ENCODE measurements around the gene PEX6. TPM values are rescaled to one million over a fixed set of nuclear protein-coding genes. Genes with fewer than 3 reads are reported as not detected.

PEX6 gene
- total and polyA plus RNA-seq, 2 donors (not counting 3 experiments of a cell fraction or from before 2014, with no cell fraction given), result 9.9 to 11.2 TPM

GRCh38 chr6:42984001-42984923 lies 5.3 kb upstream of the PEX6 start, which contains the start of gene PPP2R5D:
Gene PPP2R5D (plus strand): TSS chr6:42984570. CDS start chr6:42984678, 108 bp downstream.
- Histone ChIP-seq H3K4me3 (replicated peaks in 1 of 3; ENCODE audit: insufficient read depth in 1 of 3, low read depth in 1 of 3, low read length in 3 of 3) (peak within 1 kb of the TSS; percentile 57 to 90 (median 83)), H3K9me1 (replicated peaks; ENCODE audit: control insufficient read depth, extremely low read depth, insufficient read depth, low read length) (no peaks in the 10 kb centered on the region), H4K20me1 (replicated peaks; ENCODE audit: control insufficient read depth, extremely low read depth, insufficient read depth, low read length) (peaks cover 3% of the 10 kb centered on the region), H3K27me3 (ENCODE audit: control insufficient read depth in 2 of 2, insufficient read depth in 2 of 2, low read length in 2 of 2) (no peaks in the 10 kb centered on the region), H3K79me2 (ENCODE audit: control insufficient read depth, insufficient read depth, low read length) (peaks cover 15% of the 10 kb centered on the region), H3K9ac (replicated peaks; ENCODE audit: extremely low read depth, insufficient read depth, low read length) (peak within 1 kb of the TSS; percentile 71), H2AFZ (ENCODE audit: low read depth, low read length) (peak within 1 kb of the TSS; percentile 79), H3K9me3 (replicated peaks; ENCODE audit: control insufficient read depth, insufficient read depth, low read length) (no peaks in the 10 kb centered on the region), H3K27ac (ENCODE audit: insufficient read depth, low read depth, low read length) (no peak within 1 kb of the TSS), H3K4me2 (ENCODE audit: insufficient read depth, low read length) (peak within 1 kb of the TSS; percentile 70), H3K36me3 (ENCODE audit: control insufficient read depth in 2 of 2, extremely low read depth in 1 of 2, insufficient read depth in 2 of 2, low read length in 2 of 2) (no peaks in the 10 kb centered on the region), H3K4me1 (ENCODE audit: control insufficient read depth, extremely low read depth, insufficient read depth, low read length) (peaks cover 35% of the 10 kb centered on the region)
- ChIA-PET POLR2A (interaction anchor here (0.5 to 1.3 kb wide), 7 partner anchors 12 to 202 kb away, joined by 3 to 8 read pairs (median 3); partner anchors contain the start of genes KLC4, KLHDC3, MEA1 and MRPL2), CTCF (interaction anchor here (0.8 to 1.4 kb wide), 6 partner anchors 19 to 160 kb away, joined by 3 to 8 read pairs (median 4); partner anchors contain the start of gene RRP36)
- intact Hi-C loops (cut with micrococcal nuclease) (loop anchor here (1.0 to 5.0 kb wide), 4 partner anchors 29 to 187 kb away; partner anchors contain the start of genes CUL7, MEA1 and SRF), dilution Hi-C loops (cut with MboI; ENCODE audit: extremely low pct_ligation_motif_present, low sequenced_read_pairs) (no loop called here)
- DNase-seq (ENCODE audit: low read depth, low spot score) (peak; percentile 99), FAIRE-seq (peak; percentile 100)
- no peak for TF ChIP-seq EZH2 (IDR thresholded peaks at IDR 0.05; ENCODE audit: borderline replicate concordance, low read depth, low read length, severe bottlenecking)
- TF ChIP-seq POLR2A (IDR thresholded peaks at IDR 0.05; ENCODE audit: low read depth, low read length), result peak; percentile 66
- TF ChIP-seq POLR2AphosphoS5 (IDR thresholded peaks at IDR 0.05; ENCODE audit: insufficient read depth, low read depth, low read length), result peak; percentile 58
- no TSS peak for BruUV-seq (replicated peaks)

GRCh38 chr6:42981836-42982235 lies 2.9 kb upstream of the PEX6 start:
- intact Hi-C loops (cut with micrococcal nuclease) (loop anchor here (5.0 kb wide), 1 partner anchor 80 kb away; no protein-coding TSS in a partner anchor), dilution Hi-C loops (cut with MboI; ENCODE audit: extremely low pct_ligation_motif_present, low sequenced_read_pairs) (no loop called here)
- peak; percentile 46 for FAIRE-seq
- DNase-seq (ENCODE audit: low read depth, low spot score), result no peak
- Histone ChIP-seq H3K4me2 (ENCODE audit: insufficient read depth, low read length) (no peak overlapping the region), H3K27me3 (ENCODE audit: control insufficient read depth in 2 of 2, insufficient read depth in 2 of 2, low read length in 2 of 2) (no peaks in the 10 kb centered on the region), H3K9ac (replicated peaks; ENCODE audit: extremely low read depth, insufficient read depth, low read length) (no peak overlapping the region), H2AFZ (ENCODE audit: low read depth, low read length) (peak overlapping the region; percentile 35), H3K4me3 (replicated peaks in 1 of 3; ENCODE audit: insufficient read depth in 1 of 3, low read depth in 1 of 3, low read length in 3 of 3) (no peak overlapping the region), H3K9me1 (replicated peaks; ENCODE audit: control insufficient read depth, extremely low read depth, insufficient read depth, low read length) (no peaks in the 10 kb centered on the region), H3K9me3 (replicated peaks; ENCODE audit: control insufficient read depth, insufficient read depth, low read length) (no peaks in the 10 kb centered on the region), H3K4me1 (ENCODE audit: control insufficient read depth, extremely low read depth, insufficient read depth, low read length) (peaks cover 34% of the 10 kb centered on the region), H4K20me1 (replicated peaks; ENCODE audit: control insufficient read depth, extremely low read depth, insufficient read depth, low read length) (peaks cover 3% of the 10 kb centered on the region), H3K27ac (ENCODE audit: insufficient read depth, low read depth, low read length) (no peak overlapping the region), H3K36me3 (ENCODE audit: control insufficient read depth in 2 of 2, extremely low read depth in 1 of 2, insufficient read depth in 2 of 2, low read length in 2 of 2) (no peaks in the 10 kb centered on the region), H3K79me2 (ENCODE audit: control insufficient read depth, insufficient read depth, low read length) (peaks cover 26% of the 10 kb centered on the region)
- no peak for TF ChIP-seq POLR2A (IDR thresholded peaks at IDR 0.05; ENCODE audit: low read depth, low read length)
- no TSS peak for BruUV-seq (replicated peaks)
- POLR2A ChIA-PET, result no interaction called here
- CTCF ChIA-PET, result interaction anchor here (0.6 kb wide), 1 partner anchor 164 kb away, joined by 3 read pairs; no protein-coding TSS in a partner anchor

Data from endothelial cell of umbilical vein (primary cell).